HepG2 (cell line): ENCODE data around the gene HERC4. TPM values are rescaled to one million over a fixed set of nuclear protein-coding genes. Genes with fewer than 3 reads are reported as not detected.

Experiments
- ATAC-seq: fragments of 200-7000 bp; cut with Tn5 transposase; 3 replicates; pipeline ENCODE4 v1.9.1; 2020; ENCODE audit warnings: mild to moderate bottlenecking, moderate library complexity
- BruUV-seq: library from RNA; stranded (reverse); fragments of 400-500 nt; replicated peaks from 2 replicates; lab custom pipeline; 2021; lab: Mats Ljungman, UMichigan
- CTCF ChIA-PET: fragments of 300-600 bp; formaldehyde crosslinking; extraction: SDS; loops from one replicate; lab custom pipeline; 2021; ENCODE audit warnings: low total read pairs, inconsistent platforms, low intra/inter-chr PET ratio; lab: Yijun Ruan, JAX
- POLR2A ChIA-PET: fragments of 350-600 bp; sonication (Branson Sonifier 250); formaldehyde crosslinking; loops from one replicate; lab custom pipeline; 2020; ENCODE audit warnings: antibody characterized with exemption, inconsistent platforms; lab: Yijun Ruan, JAX
- DNase-seq: peaks from one replicate; pipeline ENCODE4 v3.0.0-alpha.2; 2015; ENCODE audit warnings: low spot score
- FAIRE-seq: peaks from 3 replicates; lab custom pipeline; 2011; peaks lifted over from hg19 to GRCh38; lab: Jason Lieb, UNC
- H2AFZ ChIP-seq: one replicate; pipeline ENCODE4 v1.6.1; 2011; ENCODE audit warnings: low read length, inconsistent platforms
- H3K27ac ChIP-seq: fragments of 300-600 bp; 3 replicates; pipeline ENCODE4 v1.8.0; 2011; ENCODE audit warnings: mixed run types, mild to moderate bottlenecking, mixed read lengths, low read length, inconsistent platforms; ENCODE audit not compliant: insufficient read depth; ENCODE audit errors: extremely low read length
- H3K27me3 ChIP-seq, 2 experiments: fragments of 200-600 bp in 1 of 2; 2 replicates in 1 of 2; 3 replicates in 1 of 2; pipeline versions ENCODE4 v1.6.0 to v1.8.0; 2011; ENCODE audit warnings: low read length in 2 of 2, mild to moderate bottlenecking in 2 of 2, moderate library complexity in 2 of 2, inconsistent platforms in 1 of 2; ENCODE audit not compliant: insufficient read depth in 2 of 2, control insufficient read depth in 1 of 2
- H3K36me3 ChIP-seq, 2 experiments: fragments of 200-600 bp in 1 of 2; replicated peaks in 1 of 2; 2 replicates in 1 of 2; 3 replicates in 1 of 2; pipeline versions ENCODE4 v1.5.1 to v1.8.0; 2011; ENCODE audit warnings: low read length in 2 of 2, inconsistent platforms in 1 of 2; ENCODE audit not compliant: insufficient read depth in 2 of 2, control insufficient read depth in 1 of 2
- H3K4me1 ChIP-seq: 2 replicates; pipeline ENCODE4 v1.5.1; 2012; ENCODE audit warnings: low read length, inconsistent platforms; ENCODE audit not compliant: insufficient read depth
- H3K4me2 ChIP-seq: 2 replicates; pipeline ENCODE4 v1.6.0; 2011; ENCODE audit warnings: low read depth, low read length, inconsistent platforms
- H3K4me3 ChIP-seq, 3 experiments: fragments of 200-600 bp in 1 of 3; sonication (generic), shearing (Covaris generic) in 1 of 3; replicated peaks in 1 of 3; 2 replicates each; pipeline ENCODE4 v1.5.1; 2011 to 2016; ENCODE audit warnings: low read length in 3 of 3, inconsistent platforms in 2 of 3, low read depth in 2 of 3, mild to moderate bottlenecking in 2 of 3, control low read depth in 1 of 3, mixed read lengths in 1 of 3; ENCODE audit not compliant: insufficient read depth in 1 of 3
- H3K79me2 ChIP-seq: one replicate; pipeline ENCODE4 v1.6.1; 2011; ENCODE audit warnings: low read length, inconsistent platforms; ENCODE audit not compliant: insufficient read depth
- H3K9ac ChIP-seq: 2 replicates; pipeline ENCODE4 v1.6.0; 2011; ENCODE audit warnings: mild to moderate bottlenecking, low read depth, low read length, inconsistent platforms; ENCODE audit not compliant: insufficient read depth
- H3K9me3 ChIP-seq: 2 replicates; pipeline ENCODE4 v1.5.1; 2012; ENCODE audit warnings: mild to moderate bottlenecking, low read length
- H4K20me1 ChIP-seq: 2 replicates; pipeline ENCODE4 v1.6.0; 2011; ENCODE audit warnings: inconsistent platforms, mild to moderate bottlenecking, low read length, moderate library complexity; ENCODE audit not compliant: insufficient read depth
- ATF2 ChIP-seq: sonication (generic); formaldehyde crosslinking; IDR thresholded peaks from 2 replicates; pipeline ENCODE4 v1.4.0; 2020; ENCODE audit warnings: missing genetic modification reagents
- GFI1 ChIP-seq: sonication (generic); formaldehyde crosslinking; IDR thresholded peaks from 2 replicates; pipeline ENCODE4 v1.5.0; 2020; ENCODE audit warnings: missing genetic modification reagents, mild to moderate bottlenecking, borderline replicate concordance
- HOXA7 ChIP-seq: sonication (generic); formaldehyde crosslinking; IDR thresholded peaks from 2 replicates; pipeline ENCODE4 v1.8.1; 2022; ENCODE audit warnings: mild to moderate bottlenecking, missing genetic modification reagents, moderate library complexity
- KLF12 ChIP-seq: sonication (generic); formaldehyde crosslinking; IDR thresholded peaks from 2 replicates; pipeline ENCODE4 v1.4.0; 2020; ENCODE audit warnings: missing genetic modification reagents, borderline replicate concordance
- MAF1 ChIP-seq: sonication (generic); formaldehyde crosslinking; IDR thresholded peaks from 2 replicates; pipeline ENCODE4 v1.5.0; 2020; ENCODE audit warnings: missing genetic modification reagents, borderline replicate concordance
- MXD3 ChIP-seq: IDR thresholded peaks from 2 replicates; pipeline ENCODE4 v1.6.1; 2016; ENCODE audit warnings: mild to moderate bottlenecking, missing biosample characterization, missing genetic modification reagents
- NCOR1 ChIP-seq: fragments of 200-600 bp; sonication (generic); IDR thresholded peaks from 2 replicates; pipeline ENCODE4 v1.7.0; 2017; ENCODE audit warnings: antibody characterized with exemption, low read length, borderline replicate concordance
- RBM22 ChIP-seq: fragments of 200-400 bp; formaldehyde crosslinking; optimal IDR thresholded peaks from 2 replicates; pipeline ENCODE3; 2017; ENCODE audit warnings: mild to moderate bottlenecking, low read length, moderate library complexity
- TIGD3 ChIP-seq: sonication (generic); formaldehyde crosslinking; IDR thresholded peaks from 2 replicates; pipeline ENCODE4 v1.5.1; 2020; ENCODE audit warnings: mild to moderate bottlenecking, missing genetic modification reagents, borderline replicate concordance
- ZBTB49 ChIP-seq: sonication (generic); formaldehyde crosslinking; IDR thresholded peaks from 2 replicates; pipeline ENCODE4 v1.4.0; 2020; ENCODE audit warnings: missing genetic modification reagents, borderline replicate concordance
- ZMYM4 ChIP-seq: sonication (generic); formaldehyde crosslinking; IDR thresholded peaks from 2 replicates; pipeline ENCODE4 v1.8.1; 2023; ENCODE audit warnings: mild to moderate bottlenecking, missing genetic modification reagents
- ZNF260 ChIP-seq: sonication (generic); formaldehyde crosslinking; IDR thresholded peaks from 2 replicates; pipeline ENCODE4 v1.4.0; 2020; ENCODE audit warnings: missing genetic modification reagents, low read depth, mild to moderate bottlenecking, borderline replicate concordance
- ZNF44 ChIP-seq: sonication (generic); formaldehyde crosslinking; IDR thresholded peaks from 2 replicates; pipeline ENCODE4 v1.5.1; 2020; ENCODE audit warnings: mild to moderate bottlenecking, missing genetic modification reagents
- ZNF460 ChIP-seq: sonication (generic); formaldehyde crosslinking; IDR thresholded peaks from 2 replicates; pipeline ENCODE4 v1.5.1; 2020; ENCODE audit warnings: missing genetic modification reagents, mild to moderate bottlenecking, borderline replicate concordance
- ZNF607 ChIP-seq: sonication (generic); formaldehyde crosslinking; IDR thresholded peaks from 2 replicates; pipeline ENCODE4 v1.5.1; 2020; ENCODE audit warnings: missing genetic modification reagents, mild to moderate bottlenecking, borderline replicate concordance
- ZNF773 ChIP-seq: sonication (generic); formaldehyde crosslinking; IDR thresholded peaks from 2 replicates; pipeline ENCODE4 v1.4.0; 2020; ENCODE audit warnings: missing genetic modification reagents, borderline replicate concordance
- ZNF839 ChIP-seq: sonication (generic); formaldehyde crosslinking; IDR thresholded peaks from 2 replicates; pipeline ENCODE4 v1.4.0; 2020; ENCODE audit warnings: missing genetic modification reagents, mild to moderate bottlenecking, borderline replicate concordance
- whole genome bisulfite sequencing: methylation state at CpG from one replicate; pipeline ENCODE4 v1.1.6; 2017; ENCODE audit warnings: low lambda C conversion rate; 5-methylcytosine and 5-hydroxymethylcytosine counted together
- in situ Hi-C: cut with HindIII; loops from 2 replicates; pipeline ENCODE4 v1.10.0; 2017; ENCODE audit warnings: low pct_unique_long_range_greater_than_20kb; ENCODE audit not compliant: extremely low pct_ligation_motif_present
- intact Hi-C: fragments of 100-400 bp; cut with micrococcal nuclease; formaldehyde crosslinking; loops from one replicate; pipeline ENCODE4 v1.10.0; 2022; ENCODE audit not compliant: unreplicated experiment
- polyA plus RNA-seq, 8 experiments: library from polyadenylated mRNA; depleted of rRNA in 3 of 8; stranded (reverse) in 7 of 8; unstranded in 1 of 8; fragments of >200 nt; fragmentation: Illumina TruSeq in 4 of 8; extraction: Trizol in 4 of 8; gene quantifications; 2 replicates each; pipeline versions ENCODE4 v1.2.1 to v1.2.3, GENCODE V29; 2011 to 2016; ENCODE audit warnings: low read depth in 4 of 8, missing spikeins in 1 of 8, mixed read lengths in 1 of 8; ENCODE audit not compliant: insufficient read depth in 1 of 8
- total RNA-seq, 5 experiments: library from RNA; depleted of rRNA; stranded (reverse); fragments of >200 nt; fragmentation: Illumina TruSeq; extraction: Trizol; gene quantifications; 2 replicates each; pipeline ENCODE4 v1.2.3, GENCODE V29; 2016; ENCODE audit warnings: low read depth in 1 of 5

Gene HERC4
- total and polyA plus RNA-seq, 2 of the 13 experiments (the other 11 are each of a cell fraction or from before 2014, with no cell fraction given) = 9.8 to 20.2 TPM

- no peak overlapping the region for H2AFZ ChIP-seq
- no peak for DNase-seq
- TF ChIP-seq GFI1 (CRISPR knock-in tag) = no peak
- TF ChIP-seq RBM22 = no peak
- TF ChIP-seq ZNF44 (CRISPR knock-in tag) = no peak
- TF ChIP-seq NCOR1 = no peak
- no peak for TF ChIP-seq HOXA7
- no peak for TF ChIP-seq KLF12 (CRISPR knock-in tag)
- TF ChIP-seq TIGD3 (CRISPR knock-in tag) = no peak
- no peak for TF ChIP-seq MXD3
- no peak for TF ChIP-seq MAF1 (CRISPR knock-in tag)
- TF ChIP-seq ZNF607 = no peak
- no peak for TF ChIP-seq ZNF839 (CRISPR knock-in tag)
- TF ChIP-seq ZNF773 (CRISPR knock-in tag) = no peak
- no peak for TF ChIP-seq ZBTB49 (CRISPR knock-in tag)
- no peak for TF ChIP-seq ZMYM4 (CRISPR knock-in tag)
- no peak for TF ChIP-seq ZNF260 (CRISPR knock-in tag)
- TF ChIP-seq ATF2 (CRISPR knock-in tag) = no peak
- TF ChIP-seq ZNF460 (CRISPR knock-in tag) = no peak
- H3K9me3 ChIP-seq = no peaks in the 10 kb centered on the region
- H3K27ac ChIP-seq = no peak overlapping the region
- H3K36me3 ChIP-seq = peaks cover 1 to 13% of the 10 kb centered on the region in 2 experiments; a peak in 1 of 5 replicates
- H3K79me2 ChIP-seq = peaks cover 21% of the 10 kb centered on the region
- no peaks in the 10 kb centered on the region for H3K27me3 ChIP-seq
- no peak overlapping the region for H3K4me2 ChIP-seq
- CTCF ChIA-PET = no interaction called here
- BruUV-seq = no TSS peak
- POLR2A ChIA-PET = no interaction called here
- no peak overlapping the region for H3K4me3 ChIP-seq
- no peak overlapping the region for H3K9ac ChIP-seq
- peaks cover 14% of the 10 kb centered on the region for H3K4me1 ChIP-seq
- FAIRE-seq = no peak
- in situ Hi-C loops (no loop called here), intact Hi-C loops (no loop called here)
- no peaks in the 10 kb centered on the region for H4K20me1 ChIP-seq
- ATAC-seq = no peak
- WGBS = 98% methylated on average over 4 of the region's 4 CpGs
Observed at GRCh38 chr10:68067029-68067428, 8.1 kb downstream of the HERC4 start.
